NCI-H1092 treated with DMSO at 0.1 percent for 48 hours (cell line): ENCODE results near the gene SRRM2.

Source experiments
- DNase-seq: peaks from one replicate; lab custom pipeline; 2025; lab: John Stamatoyannopoulos, UW

The SRRM2 gene

GRCh38 chr16:2739625-2740430 is 12.6 kb upstream of the SRRM2 start:
- no peak for DNase-seq

- no peak for DNase-seq
These were observed 12.0 kb upstream of the SRRM2 start for GRCh38 chr16:2740476-2740875.

GRCh38 chr16:2741168-2741567 is 11.3 kb upstream of the SRRM2 start:
- no peak for DNase-seq

- DNase-seq: no peak
These were observed 10.0 kb upstream of the SRRM2 start for GRCh38 chr16:2742323-2743006.

GRCh38 chr16:2743007-2743810 is 9.2 kb upstream of the SRRM2 start:
- no peak for DNase-seq

- no peak for DNase-seq
These were observed 7.7 kb upstream of the SRRM2 start for GRCh38 chr16:2744711-2745110.

- DNase-seq: no peak
These were observed 7.1 kb upstream of the SRRM2 start for GRCh38 chr16:2745116-2745890.

- DNase-seq: no peak
These were observed 6.5 kb upstream of the SRRM2 start for GRCh38 chr16:2745961-2746360.

GRCh38 chr16:2748757-2749455 is 3.5 kb upstream of the SRRM2 start:
- peak; percentile 85 for DNase-seq

GRCh38 chr16:2749476-2749875 is 3.0 kb upstream of the SRRM2 start:
- no peak for DNase-seq

GRCh38 chr16:2749936-2750335 is 2.5 kb upstream of the SRRM2 start:
- DNase-seq: no peak

GRCh38 chr16:2751577-2752034 is 832 bp upstream of the SRRM2 start:
- no peak for DNase-seq

- DNase-seq: peak; percentile 85
These were observed 653 bp downstream of the SRRM2 start for GRCh38 chr16:2752850-2753732.

- DNase-seq: no peak
These were observed 1.2 kb downstream of the SRRM2 start for GRCh38 chr16:2753733-2754020.

GRCh38 chr16:2755158-2755557 is 2.7 kb downstream of the SRRM2 start:
- no peak for DNase-seq

GRCh38 chr16:2756288-2757015 is 4.0 kb downstream of the SRRM2 start:
- no peak for DNase-seq

GRCh38 chr16:2757344-2757743 is 4.9 kb downstream of the SRRM2 start:
- no peak for DNase-seq

GRCh38 chr16:2761472-2761871 is 9.0 kb downstream of the SRRM2 start:
- DNase-seq: no peak

- no peak for DNase-seq
These were observed 9.6 kb downstream of the SRRM2 start for GRCh38 chr16:2761886-2762583.
